ENCODE measurements around the gene SLC39A9.
"Not testable (repeated sequence)": the region's sequence is repeated elsewhere in the genome, so short reads cannot be mapped to it uniquely, and the experiment has no call there.

SLC39A9 gene

DNA sequence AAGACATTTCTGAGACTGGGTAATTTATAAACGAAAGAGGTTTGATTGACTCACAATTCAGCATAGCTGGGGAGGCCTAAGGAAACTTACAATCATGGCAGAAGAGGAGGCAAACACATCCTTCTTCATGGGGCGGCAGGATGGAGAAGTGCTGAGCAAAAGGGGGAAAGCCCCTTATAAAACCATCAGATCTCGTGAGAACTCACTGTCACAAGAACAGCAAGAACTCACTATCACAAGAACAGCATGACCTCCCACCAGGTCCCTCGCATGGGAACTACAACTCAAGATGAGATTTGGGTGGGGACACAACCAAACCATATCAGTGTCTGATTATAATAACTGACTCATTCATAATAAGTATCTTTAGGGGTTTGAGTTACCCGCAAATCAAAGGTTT, 6.4 kb downstream of the SLC39A9 start:
- in situ Hi-C loops (cut with HindIII; ENCODE audit: low sequenced_read_pairs): no loop called here
- H3K4me3 ChIP-seq (ENCODE audit: low read depth, low read length): no peak overlapping the region
- TF ChIP-seq, protein P1, sequence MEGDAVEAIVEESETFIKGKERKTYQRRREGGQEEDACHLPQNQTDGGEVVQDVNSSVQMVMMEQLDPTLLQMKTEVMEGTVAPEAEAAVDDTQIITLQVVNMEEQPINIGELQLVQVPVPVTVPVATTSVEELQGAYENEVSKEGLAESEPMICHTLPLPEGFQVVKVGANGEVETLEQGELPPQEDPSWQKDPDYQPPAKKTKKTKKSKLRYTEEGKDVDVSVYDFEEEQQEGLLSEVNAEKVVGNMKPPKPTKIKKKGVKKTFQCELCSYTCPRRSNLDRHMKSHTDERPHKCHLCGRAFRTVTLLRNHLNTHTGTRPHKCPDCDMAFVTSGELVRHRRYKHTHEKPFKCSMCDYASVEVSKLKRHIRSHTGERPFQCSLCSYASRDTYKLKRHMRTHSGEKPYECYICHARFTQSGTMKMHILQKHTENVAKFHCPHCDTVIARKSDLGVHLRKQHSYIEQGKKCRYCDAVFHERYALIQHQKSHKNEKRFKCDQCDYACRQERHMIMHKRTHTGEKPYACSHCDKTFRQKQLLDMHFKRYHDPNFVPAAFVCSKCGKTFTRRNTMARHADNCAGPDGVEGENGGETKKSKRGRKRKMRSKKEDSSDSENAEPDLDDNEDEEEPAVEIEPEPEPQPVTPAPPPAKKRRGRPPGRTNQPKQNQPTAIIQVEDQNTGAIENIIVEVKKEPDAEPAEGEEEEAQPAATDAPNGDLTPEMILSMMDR (IDR thresholded peaks at IDR 0.05; ENCODE audit: low read depth, low read length, missing control alignments): no peak
- no peak for DNase-seq (ENCODE audit: low read depth)

DNA sequence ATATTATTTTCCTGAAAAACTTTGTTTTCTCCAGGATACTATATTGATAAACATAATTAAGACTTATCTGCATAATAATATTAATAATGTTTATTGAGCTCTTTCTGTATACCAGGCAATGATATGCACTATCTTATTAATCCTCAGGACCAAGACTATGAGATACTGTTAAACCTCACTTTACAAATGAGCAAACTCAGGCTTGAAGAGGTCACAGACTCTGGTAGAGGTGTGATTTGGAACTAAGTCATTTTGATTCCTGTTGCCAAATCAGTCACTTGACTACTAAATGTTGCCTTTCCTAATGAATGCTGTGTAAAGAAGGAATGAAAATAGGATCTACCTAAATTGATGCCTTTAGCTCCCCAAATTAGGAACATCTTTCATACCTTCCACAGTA, 7.3 kb downstream of the SLC39A9 start:
- no peak overlapping the region for H3K4me3 ChIP-seq (ENCODE audit: low read depth, low read length)
- TF ChIP-seq, protein P1 (IDR thresholded peaks at IDR 0.05; ENCODE audit: low read depth, low read length, missing control alignments): no peak
- in situ Hi-C loops (cut with HindIII; ENCODE audit: low sequenced_read_pairs): no loop called here
- no peak for DNase-seq (ENCODE audit: low read depth)

DNA sequence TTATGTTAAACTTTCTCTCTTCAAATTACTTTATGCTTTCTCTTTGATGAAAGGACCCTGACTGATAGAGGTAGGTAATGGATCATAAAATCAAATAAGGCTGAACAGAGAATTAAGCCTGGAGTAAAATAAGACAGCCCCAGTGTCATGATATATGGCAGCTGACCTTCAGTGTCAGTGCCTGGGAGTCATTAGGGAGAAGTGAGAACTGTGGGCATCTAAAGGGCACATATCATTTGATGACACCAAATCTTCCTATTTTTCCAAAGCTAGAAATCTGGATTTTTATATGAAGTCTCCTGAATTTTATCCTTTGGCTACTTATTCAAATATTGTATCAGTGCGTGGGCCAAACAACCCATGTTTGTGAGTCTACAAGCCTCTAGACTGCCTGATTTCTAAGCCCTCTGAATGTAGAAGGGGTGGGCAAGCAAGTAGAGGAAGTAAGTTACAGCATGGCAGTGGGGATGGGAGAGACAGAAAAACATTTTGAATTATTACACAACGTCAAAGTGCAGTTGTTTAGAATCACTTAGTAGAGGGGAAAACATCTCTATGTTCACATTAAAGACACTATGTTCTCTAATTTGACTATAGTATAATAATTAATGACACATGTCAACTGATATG, 10.0 kb downstream of the SLC39A9 start:
- no peak for DNase-seq (ENCODE audit: low read depth)
- in situ Hi-C loops (cut with HindIII; ENCODE audit: low sequenced_read_pairs): no loop called here
- TF ChIP-seq, protein P1 (IDR thresholded peaks at IDR 0.05; ENCODE audit: low read depth, low read length, missing control alignments): no peak
- H3K4me3 ChIP-seq (ENCODE audit: low read depth, low read length): no peak overlapping the region

DNA sequence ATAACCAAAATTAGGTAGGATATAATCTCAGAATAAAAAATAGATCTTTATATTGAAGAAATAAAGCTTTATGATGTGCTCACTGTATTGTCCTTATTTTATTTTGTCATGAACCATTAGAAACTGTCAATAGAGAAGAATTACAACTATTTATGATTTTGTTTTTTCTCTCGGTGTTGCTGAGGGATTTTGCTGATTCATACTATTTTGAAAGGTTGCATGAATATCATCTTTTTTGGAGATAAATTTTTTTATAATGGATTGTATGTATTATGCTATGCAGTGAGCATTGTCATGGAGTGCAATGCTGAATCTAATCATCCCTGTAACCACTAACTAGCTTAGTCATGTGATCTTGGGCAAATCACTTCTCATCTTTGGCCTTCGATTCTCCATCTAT, 15.0 kb downstream of the SLC39A9 start:
- H3K4me3 ChIP-seq (ENCODE audit: low read depth, low read length): no peak overlapping the region
- no peak for DNase-seq (ENCODE audit: low read depth)
- in situ Hi-C loops (cut with HindIII; ENCODE audit: low sequenced_read_pairs): no loop called here
- TF ChIP-seq, protein P1 (IDR thresholded peaks at IDR 0.05; ENCODE audit: low read depth, low read length, missing control alignments): no peak

DNA sequence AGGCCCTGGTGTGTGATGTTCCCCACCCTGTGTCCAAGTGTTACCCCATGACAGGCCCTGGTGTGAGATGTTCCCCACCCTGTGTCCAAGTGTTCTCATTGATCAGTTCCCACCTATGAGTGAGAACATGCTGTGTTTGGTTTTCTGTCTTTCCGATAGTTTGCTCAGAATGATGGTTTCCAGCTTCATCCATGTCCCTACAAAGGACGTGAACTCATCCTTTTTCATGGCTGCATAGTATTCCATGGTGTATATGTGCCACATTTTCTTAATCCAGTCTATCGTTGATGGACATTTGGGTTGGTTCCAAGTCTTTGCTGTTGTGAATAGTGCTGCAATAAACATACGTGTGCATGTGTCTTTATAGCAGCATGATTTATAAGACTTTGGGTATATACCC, 17.6 kb downstream of the SLC39A9 start:
- DNase-seq (ENCODE audit: low read depth); in situ Hi-C loops (cut with HindIII; ENCODE audit: low sequenced_read_pairs); H3K4me3 ChIP-seq (ENCODE audit: low read depth, low read length): not testable (repeated sequence)

DNA sequence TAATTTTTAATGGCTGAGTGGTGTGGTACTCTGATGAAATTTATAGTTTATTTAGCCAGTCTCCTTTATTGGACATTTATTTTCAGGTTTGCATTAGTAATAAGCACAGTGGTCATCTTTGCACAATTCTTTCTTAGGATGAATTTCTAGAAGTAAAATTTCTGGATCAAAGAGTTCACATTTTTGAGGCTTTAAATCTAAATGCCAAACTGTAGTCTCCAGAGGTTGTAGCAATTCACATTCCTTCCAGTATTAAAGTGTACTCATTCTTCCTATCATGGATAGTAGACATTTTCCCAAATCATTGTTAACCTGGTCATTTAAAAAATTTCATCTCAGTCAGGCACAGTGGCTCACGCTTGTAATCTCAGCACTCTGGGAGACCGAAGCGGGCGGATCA, 24.8 kb downstream of the SLC39A9 start:
- DNase-seq (ENCODE audit: low read depth): no peak
- in situ Hi-C loops (cut with HindIII; ENCODE audit: low sequenced_read_pairs): no loop called here
- TF ChIP-seq, protein P1 (IDR thresholded peaks at IDR 0.05; ENCODE audit: low read depth, low read length, missing control alignments): no peak
- H3K4me3 ChIP-seq (ENCODE audit: low read depth, low read length): no peak overlapping the region

DNA sequence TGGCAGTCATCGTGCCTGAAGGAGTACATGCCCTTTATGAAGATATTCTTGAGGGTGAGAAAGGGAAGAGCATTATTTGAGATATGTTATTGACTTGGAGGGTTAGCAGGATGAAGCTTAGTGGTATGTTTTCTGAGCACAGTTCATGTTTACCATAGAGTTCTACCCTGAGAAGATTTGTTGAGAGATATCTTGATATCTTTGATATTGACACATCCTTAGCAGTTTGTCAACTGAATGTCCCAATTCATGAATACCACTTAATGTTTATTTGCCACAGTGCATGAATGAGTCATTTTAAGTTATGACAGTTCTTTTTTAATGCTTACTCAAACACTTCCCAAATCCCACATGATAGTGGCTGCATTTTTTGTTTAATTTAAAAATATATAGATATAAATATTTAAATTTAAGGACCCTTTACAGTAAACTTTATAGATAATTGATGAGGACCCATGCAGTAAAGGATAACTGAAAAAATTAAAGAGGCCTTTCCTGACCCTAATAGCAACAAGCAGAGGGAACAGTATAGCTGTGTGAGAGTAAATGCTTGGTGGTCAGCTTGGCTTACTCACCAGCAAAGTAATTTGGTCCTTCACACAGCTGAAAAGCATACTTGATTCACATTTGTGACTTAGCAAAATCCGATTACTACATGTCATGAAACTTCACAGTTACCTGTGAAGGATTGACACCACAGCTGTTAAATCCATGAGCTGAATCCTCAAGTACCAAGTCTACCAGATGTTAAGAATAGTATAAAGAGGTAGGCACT, 25.8 kb downstream of the SLC39A9 start:
- no peak for DNase-seq (ENCODE audit: low read depth)
- in situ Hi-C loops (cut with HindIII; ENCODE audit: low sequenced_read_pairs): no loop called here

More for the DNA sequence above, 25.8 kb downstream of the SLC39A9 start:
- H3K4me3 ChIP-seq (ENCODE audit: low read depth, low read length): no peak overlapping the region
- TF ChIP-seq, protein P1 (IDR thresholded peaks at IDR 0.05; ENCODE audit: low read depth, low read length, missing control alignments): no peak
